Subcutaneous abdominal adipose tissue (tissue), 5 donors: ENCODE results near the gene SESTD1.
"Not testable (repeated sequence)": the region's sequence is repeated elsewhere in the genome, so short reads cannot be mapped to it uniquely, and the experiment has no call there.

Source experiments
- H3K27ac ChIP-seq: one replicate; pipeline ENCODE4 v1.7.0; 2013; ENCODE audit warnings: low read depth, mild to moderate bottlenecking, inconsistent platforms, low read length, moderate library complexity
- H3K27me3 ChIP-seq, 5 donors: one replicate each; pipeline ENCODE4 v1.7.0; 2013; ENCODE audit warnings: low read length in 5 of 5, inconsistent platforms in 1 of 5; ENCODE audit not compliant: control insufficient read depth in 5 of 5, insufficient read depth in 4 of 5
- H3K36me3 ChIP-seq, 5 donors: one replicate each; pipeline ENCODE4 v1.7.0; 2013; ENCODE audit warnings: low read length in 5 of 5; ENCODE audit not compliant: control insufficient read depth in 5 of 5, insufficient read depth in 5 of 5
- H3K4me1 ChIP-seq, 5 donors: one replicate each; pipeline ENCODE4 v1.7.0; 2013; ENCODE audit warnings: low read length in 5 of 5, mild to moderate bottlenecking in 3 of 5, moderate library complexity in 1 of 5; ENCODE audit not compliant: control insufficient read depth in 5 of 5, insufficient read depth in 5 of 5
- H3K4me3 ChIP-seq, 5 donors: one replicate each; pipeline ENCODE4 v1.7.0; 2013; ENCODE audit warnings: low read length in 5 of 5, low read depth in 1 of 5
- H3K9ac ChIP-seq, 5 donors: one replicate each; pipeline ENCODE4 v1.7.0; 2013; ENCODE audit warnings: low read length in 5 of 5, mild to moderate bottlenecking in 4 of 5, moderate library complexity in 3 of 5
- H3K9me3 ChIP-seq, 5 donors: one replicate each; pipeline ENCODE4 v1.7.0; 2013; ENCODE audit warnings: low read length in 5 of 5; ENCODE audit not compliant: control insufficient read depth in 5 of 5
- donor health status: healthy.
- donor health status: healthy.
- donor health status: healthy.
- donor health status: healthy.
- donor health status: healthy.

The SESTD1 gene

GRCh38 chr2:179253226-179253625 is 11.4 kb downstream of the SESTD1 start:
- peaks cover 0 to 10% (median 0%) of the 10 kb centered on the region in 5 donors for H3K36me3 ChIP-seq
- H3K9ac ChIP-seq: peak overlapping the region in 1 of 5 donors; percentile 26
- H3K9me3 ChIP-seq: no peaks in the 10 kb centered on the region
- H3K4me3 ChIP-seq: no peak overlapping the region
- H3K27me3 ChIP-seq: no peaks in the 10 kb centered on the region
- H3K27ac ChIP-seq: peak overlapping the region; percentile 35
- H3K4me1 ChIP-seq: peaks cover 0 to 50% (median 19%) of the 10 kb centered on the region in 5 donors

DNA sequence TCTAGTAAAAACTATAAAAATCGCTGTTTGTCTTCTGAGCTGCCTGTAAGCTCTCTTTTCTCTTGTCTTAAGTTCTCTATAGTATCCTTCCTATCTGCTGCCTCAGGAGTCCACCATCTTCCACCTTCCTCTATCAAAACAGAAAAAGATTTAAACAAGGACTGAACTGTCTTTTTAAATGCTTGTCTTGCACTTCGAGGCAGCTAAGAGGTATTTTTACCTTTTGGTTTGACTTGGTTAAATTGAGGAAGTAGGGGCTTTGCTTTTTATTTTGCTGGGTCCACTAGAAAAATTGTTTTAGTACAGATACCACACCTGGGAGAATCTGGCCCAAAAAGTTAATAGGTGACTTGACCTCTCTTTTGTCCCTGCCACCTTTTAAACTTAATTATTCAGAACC is 12.2 kb downstream of the SESTD1 start:
- H3K4me1 ChIP-seq: peaks cover 0 to 47% (median 22%) of the 10 kb centered on the region in 5 donors
- no peaks in the 10 kb centered on the region for H3K9me3 ChIP-seq
- peak overlapping the region in 1 of 5 donors; percentile 42 for H3K9ac ChIP-seq
- peak overlapping the region; percentile 35 for H3K27ac ChIP-seq
- peaks cover 0 to 10% (median 0%) of the 10 kb centered on the region in 5 donors for H3K36me3 ChIP-seq
- no peak overlapping the region for H3K4me3 ChIP-seq
- no peaks in the 10 kb centered on the region for H3K27me3 ChIP-seq

- no peaks in the 10 kb centered on the region for H3K27me3 ChIP-seq
- H3K27ac ChIP-seq: peak overlapping the region; percentile 35
- H3K9ac ChIP-seq: peak overlapping the region in 1 of 5 donors; percentile 42
- H3K4me3 ChIP-seq: no peak overlapping the region
- peaks cover 0 to 10% (median 0%) of the 10 kb centered on the region in 5 donors for H3K36me3 ChIP-seq
- no peaks in the 10 kb centered on the region for H3K9me3 ChIP-seq
- peaks cover 0 to 50% (median 23%) of the 10 kb centered on the region in 5 donors for H3K4me1 ChIP-seq
Measured at GRCh38 chr2:179251870-179252269, 12.8 kb downstream of the SESTD1 start.

GRCh38 chr2:179250848-179251504 is 13.7 kb downstream of the SESTD1 start:
- Histone ChIP-seq H3K4me1 (peaks cover 0 to 53% (median 23%) of the 10 kb centered on the region in 5 donors), H3K36me3 (peaks cover 0 to 9% (median 0%) of the 10 kb centered on the region in 5 donors), H3K27ac (peak overlapping the region; percentile 27), H3K9me3 (no peaks in the 10 kb centered on the region), H3K4me3 (no peak overlapping the region), H3K9ac (no peak overlapping the region), H3K27me3 (no peaks in the 10 kb centered on the region)

DNA sequence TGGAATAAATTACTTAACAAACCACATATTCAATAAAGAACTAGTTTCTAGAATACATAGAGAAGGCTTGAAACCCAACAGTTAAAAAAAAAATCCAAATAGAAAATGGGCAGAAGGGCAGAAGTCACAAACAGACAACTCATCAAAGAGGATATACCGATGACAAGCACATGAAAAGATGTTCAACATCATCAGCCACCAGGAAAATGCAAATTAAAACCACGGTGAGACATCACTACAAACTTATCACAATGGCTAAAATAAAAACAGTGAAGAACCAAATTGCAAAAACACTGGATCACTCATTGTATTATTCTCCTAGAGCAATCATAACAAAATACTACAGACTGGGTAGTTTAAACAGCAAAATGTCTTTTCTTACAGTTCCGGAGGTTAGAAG is 14.5 kb downstream of the SESTD1 start:
- no peaks in the 10 kb centered on the region for H3K27me3 ChIP-seq
- no peaks in the 10 kb centered on the region for H3K9me3 ChIP-seq
- H3K36me3 ChIP-seq: peaks cover 0 to under 1% (median 0%) of the 10 kb centered on the region in 5 donors
- H3K9ac ChIP-seq: no peak overlapping the region
- H3K27ac ChIP-seq: peak overlapping the region; percentile 51
- no peak overlapping the region for H3K4me3 ChIP-seq
- peaks cover 0 to 49% (median 22%) of the 10 kb centered on the region in 5 donors for H3K4me1 ChIP-seq

DNA sequence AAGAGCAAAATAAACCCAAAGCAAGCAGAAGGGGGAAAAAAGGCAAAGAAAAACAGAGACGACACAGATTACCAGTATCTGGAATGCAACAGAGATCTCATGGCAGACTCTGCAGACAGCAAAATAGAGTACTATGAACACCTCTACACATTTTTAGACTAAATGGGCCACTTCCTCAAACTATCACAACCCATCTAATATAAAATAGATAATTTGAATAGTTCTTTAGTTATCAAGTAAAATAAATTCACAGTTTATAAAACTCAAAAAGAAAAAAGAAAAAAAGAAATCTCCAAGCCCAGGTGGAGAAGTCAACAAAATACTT is 16.6 kb downstream of the SESTD1 start:
- Histone ChIP-seq H3K9me3 (no peaks in the 10 kb centered on the region), H3K27ac (peak overlapping the region; percentile 29), H3K4me3 (no peak overlapping the region), H3K9ac (no peak overlapping the region), H3K36me3 (no peaks in the 10 kb centered on the region), H3K4me1 (peaks cover 0 to 37% (median 13%) of the 10 kb centered on the region in 5 donors), H3K27me3 (no peaks in the 10 kb centered on the region)

- peaks cover 0 to 32% (median 9%) of the 10 kb centered on the region in 5 donors for H3K4me1 ChIP-seq
- H3K4me3 ChIP-seq: no peak overlapping the region
- no peak overlapping the region for H3K9ac ChIP-seq
- peak overlapping the region; percentile 29 for H3K27ac ChIP-seq
- H3K36me3 ChIP-seq: no peaks in the 10 kb centered on the region
- H3K27me3 ChIP-seq: no peaks in the 10 kb centered on the region
- H3K9me3 ChIP-seq: no peaks in the 10 kb centered on the region
Measured at GRCh38 chr2:179247318-179248023, 17.2 kb downstream of the SESTD1 start.

DNA sequence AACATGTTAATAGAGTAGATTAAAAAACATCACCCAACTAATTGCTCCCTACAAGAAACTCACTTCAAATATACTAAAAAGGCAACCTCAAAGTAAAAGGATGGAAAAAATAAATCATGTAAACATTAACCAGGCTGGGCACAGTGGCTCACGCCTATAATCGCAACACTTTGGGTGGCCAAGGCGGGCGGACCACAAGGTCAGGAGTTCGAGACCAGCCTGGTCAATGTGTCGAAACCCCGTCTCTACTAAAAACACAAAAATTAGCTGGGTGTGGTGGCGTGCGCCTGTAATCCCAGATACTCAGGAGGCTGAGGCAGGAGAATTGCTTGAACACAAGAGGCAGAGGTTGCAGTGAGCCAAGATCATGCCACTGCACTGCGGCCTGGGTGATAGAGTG is 18.8 kb downstream of the SESTD1 start:
- H3K9ac ChIP-seq, H3K36me3 ChIP-seq, H3K27ac ChIP-seq, H3K9me3 ChIP-seq, H3K27me3 ChIP-seq, H3K4me3 ChIP-seq: not testable (repeated sequence)
- peaks cover 0 to 20% (median 8%) of the 10 kb centered on the region in 5 donors for H3K4me1 ChIP-seq

- no peak overlapping the region for H3K27ac ChIP-seq
- no peaks in the 10 kb centered on the region for H3K27me3 ChIP-seq
- H3K36me3 ChIP-seq: no peaks in the 10 kb centered on the region
- H3K9me3 ChIP-seq: no peaks in the 10 kb centered on the region
- H3K4me3 ChIP-seq: no peak overlapping the region
- H3K9ac ChIP-seq: no peak overlapping the region
- H3K4me1 ChIP-seq: peaks cover 0 to 33% (median 23%) of the 10 kb centered on the region in 5 donors
Measured at GRCh38 chr2:179243046-179243445, 21.6 kb downstream of the SESTD1 start.
